ENCODE data around the gene PRAMEF12.
"Not testable (repeated sequence)": the region's sequence is repeated elsewhere in the genome, so short reads cannot be mapped to it uniquely, and the experiment has no call there.

Gene PRAMEF12

DNA sequence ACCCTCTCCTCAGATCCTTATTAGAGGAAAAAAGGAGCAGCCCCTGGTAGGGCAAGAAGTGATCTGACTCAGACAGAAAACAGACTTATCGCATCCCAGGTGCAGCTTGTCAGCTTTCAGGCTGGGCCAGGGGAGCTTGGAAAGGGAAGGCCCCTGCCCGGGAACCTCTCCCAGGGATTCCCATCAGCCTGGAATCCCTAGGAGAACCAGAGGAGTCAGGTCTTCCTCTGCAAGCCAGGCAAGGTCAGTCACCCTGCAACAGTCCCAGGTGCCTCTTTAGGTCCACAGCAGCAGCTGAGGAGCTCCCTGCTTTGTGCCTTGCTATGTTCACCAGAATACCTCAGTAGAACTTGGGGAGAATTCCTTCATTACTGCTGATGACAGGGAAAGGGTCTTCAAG is 2.9 kb upstream of the PRAMEF12 start:
- in situ Hi-C loops (cut with HindIII; ENCODE audit: low sequenced_read_pairs) = no loop called here

DNA sequence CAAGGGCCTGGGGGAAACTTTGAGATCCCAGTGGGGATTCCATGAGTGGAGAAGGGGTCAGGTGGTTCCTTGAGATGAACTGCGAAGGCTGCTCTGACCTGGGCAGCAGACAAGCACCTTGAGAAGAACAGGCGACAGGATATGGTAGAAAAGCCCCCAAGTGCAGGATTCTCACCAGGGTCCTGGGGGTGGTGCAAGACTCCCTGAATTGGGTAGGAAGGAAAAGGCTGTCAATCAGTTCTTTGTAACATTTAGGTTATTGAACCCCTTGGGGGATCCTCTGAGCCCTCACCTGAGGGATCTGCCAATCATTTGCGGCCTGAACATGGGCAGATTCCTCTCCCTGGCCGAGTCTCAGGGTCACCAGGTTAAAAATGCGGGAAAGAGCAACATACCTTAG is 2.4 kb upstream of the PRAMEF12 start:
- in situ Hi-C loops (cut with HindIII; ENCODE audit: low sequenced_read_pairs) = no loop called here

DNA sequence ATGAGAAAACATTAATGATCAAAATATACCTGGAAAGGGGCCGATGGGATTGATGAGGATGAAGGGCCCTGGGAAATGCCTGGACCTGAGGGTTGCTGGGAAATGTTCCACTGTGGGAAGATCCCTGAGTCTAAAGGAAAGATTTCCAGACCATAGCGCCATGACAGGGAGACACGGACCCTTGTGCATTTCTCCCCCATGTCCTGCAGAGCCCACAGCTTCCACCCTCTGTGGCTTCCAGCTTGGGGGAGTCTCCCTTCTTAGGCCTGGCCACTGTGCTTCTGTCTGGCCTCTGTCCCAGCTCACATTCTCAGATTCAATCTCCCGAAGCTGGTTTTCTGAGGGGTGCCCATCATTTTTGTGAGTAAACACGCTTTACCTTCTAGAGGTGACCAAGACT is 1.0 kb upstream of the PRAMEF12 start:
- in situ Hi-C loops (cut with HindIII; ENCODE audit: low sequenced_read_pairs) = no loop called here

DNA sequence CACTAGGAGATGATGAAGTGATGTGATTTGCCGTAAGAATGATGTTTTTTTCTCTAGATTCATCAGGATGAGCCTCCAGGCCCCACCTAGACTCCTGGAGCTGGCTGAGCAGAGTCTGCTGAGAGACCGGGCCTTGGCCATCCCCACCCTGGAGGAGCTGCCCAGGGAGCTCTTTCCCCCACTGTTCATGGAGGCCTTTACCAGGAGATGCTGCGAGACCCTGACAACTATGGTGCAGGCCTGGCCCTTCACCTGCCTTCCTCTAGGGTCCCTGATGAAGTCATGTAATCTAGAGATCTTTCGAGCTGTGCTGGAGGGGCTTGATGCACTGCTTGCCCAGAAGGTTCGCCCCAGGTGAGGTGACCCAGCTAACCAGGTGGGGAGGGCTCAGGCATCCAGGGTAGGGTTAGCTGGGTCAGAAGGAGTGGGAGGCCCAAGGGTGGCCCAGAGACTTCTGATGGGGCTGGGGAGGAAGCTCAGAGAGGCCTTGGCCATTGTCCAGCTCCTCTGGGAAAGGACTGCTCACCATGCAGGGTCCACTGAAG is 1.3 kb downstream of the PRAMEF12 start:
- in situ Hi-C loops (cut with HindIII; ENCODE audit: low sequenced_read_pairs) = no loop called here

DNA sequence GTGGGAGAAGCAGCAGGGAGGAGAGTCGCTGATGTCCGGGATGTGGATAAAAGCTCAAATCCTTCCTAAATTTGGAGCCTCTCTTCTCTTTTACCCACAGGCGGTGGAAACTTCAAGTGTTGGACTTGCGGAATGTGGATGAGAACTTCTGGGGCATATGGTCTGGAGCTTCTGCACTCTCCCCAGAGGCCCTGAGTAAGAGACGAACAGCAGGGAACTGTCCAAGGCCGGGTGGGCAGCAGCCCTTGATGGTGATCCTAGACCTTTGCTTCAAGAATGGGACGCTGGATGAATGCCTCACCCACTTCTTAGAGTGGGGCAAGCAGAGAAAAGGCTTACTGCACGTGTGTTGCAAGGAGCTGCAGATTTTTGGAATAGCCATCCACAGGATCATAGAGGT is 1.9 kb downstream of the PRAMEF12 start:
- in situ Hi-C loops (cut with HindIII; ENCODE audit: low sequenced_read_pairs) = no loop called here

DNA sequence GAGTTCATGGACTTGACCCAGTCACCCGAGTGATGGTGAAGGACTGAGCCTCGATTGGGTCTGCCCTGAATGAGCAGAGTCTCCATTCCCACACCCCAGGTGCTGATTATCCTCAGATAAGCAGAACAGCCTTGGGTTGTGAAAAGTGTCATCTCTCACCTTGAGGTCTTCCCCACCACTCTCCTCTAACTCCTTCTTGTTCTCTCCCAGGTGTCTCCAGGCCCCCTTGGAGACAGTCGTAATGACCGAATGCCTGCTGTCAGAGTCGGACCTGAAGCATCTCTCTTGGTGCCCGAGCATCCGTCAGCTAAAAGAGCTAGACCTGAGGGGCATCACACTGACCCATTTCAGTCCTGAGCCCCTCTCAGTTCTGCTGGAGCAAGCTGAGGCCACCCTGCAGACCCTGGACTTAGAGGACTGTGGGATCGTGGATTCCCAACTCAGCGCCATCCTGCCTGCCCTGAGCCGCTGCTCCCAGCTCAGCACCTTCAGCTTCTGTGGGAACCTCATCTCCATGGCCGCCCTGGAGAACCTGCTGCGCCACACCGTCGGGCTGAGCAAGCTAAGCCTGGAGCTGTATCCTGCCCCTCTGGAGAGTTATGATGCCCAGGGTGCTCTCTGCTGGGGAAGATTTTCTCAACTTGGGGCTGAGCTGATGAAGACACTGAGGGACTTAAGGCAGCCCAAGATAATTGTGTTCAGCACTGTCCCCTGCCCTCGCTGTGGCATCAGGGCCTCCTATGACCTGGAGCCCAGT is 3.4 kb downstream of the PRAMEF12 start:
- in situ Hi-C loops (cut with HindIII; ENCODE audit: low sequenced_read_pairs) = no loop called here

DNA sequence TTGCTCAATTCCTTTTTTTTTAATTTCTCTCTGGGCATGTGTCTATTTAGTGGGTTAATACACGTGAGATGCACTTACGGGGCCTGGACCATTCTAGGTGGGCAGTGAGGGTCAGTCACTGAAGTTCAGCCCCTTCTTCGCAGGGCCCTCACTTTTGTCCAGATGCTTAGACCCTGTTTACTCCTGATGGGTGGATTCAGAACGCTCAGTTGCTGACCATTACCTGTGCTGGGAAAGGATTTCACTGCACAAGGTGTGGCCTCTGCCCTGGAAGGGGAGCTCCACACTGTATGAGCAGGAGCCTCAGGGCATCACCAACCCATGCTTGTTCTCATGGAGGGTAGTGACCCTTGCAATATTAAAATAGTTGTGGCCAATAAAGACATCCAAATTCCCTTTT is 4.5 kb downstream of the PRAMEF12 start:
- in situ Hi-C loops (cut with HindIII; ENCODE audit: low sequenced_read_pairs) = no loop called here

DNA sequence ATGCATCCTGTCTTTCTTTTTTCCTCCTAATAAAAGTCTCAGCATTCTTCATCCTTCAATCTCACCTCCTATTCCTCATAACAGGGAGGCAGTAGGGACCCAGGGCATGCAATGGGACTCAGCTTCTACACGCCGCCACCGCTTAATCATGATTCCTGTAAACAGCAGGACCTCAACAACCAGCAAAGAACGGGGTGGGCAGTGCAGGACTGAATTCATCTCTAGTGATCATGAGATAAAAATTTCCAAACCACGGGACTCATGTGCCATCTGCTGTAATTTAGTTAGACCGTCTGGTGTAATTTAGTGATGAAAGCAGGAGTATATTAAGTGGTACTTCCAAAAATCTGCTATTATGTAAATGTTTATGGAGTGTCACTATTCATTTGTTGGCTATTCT is 5.4 kb downstream of the PRAMEF12 start:
- in situ Hi-C loops (cut with HindIII; ENCODE audit: low sequenced_read_pairs) = no loop called here

DNA sequence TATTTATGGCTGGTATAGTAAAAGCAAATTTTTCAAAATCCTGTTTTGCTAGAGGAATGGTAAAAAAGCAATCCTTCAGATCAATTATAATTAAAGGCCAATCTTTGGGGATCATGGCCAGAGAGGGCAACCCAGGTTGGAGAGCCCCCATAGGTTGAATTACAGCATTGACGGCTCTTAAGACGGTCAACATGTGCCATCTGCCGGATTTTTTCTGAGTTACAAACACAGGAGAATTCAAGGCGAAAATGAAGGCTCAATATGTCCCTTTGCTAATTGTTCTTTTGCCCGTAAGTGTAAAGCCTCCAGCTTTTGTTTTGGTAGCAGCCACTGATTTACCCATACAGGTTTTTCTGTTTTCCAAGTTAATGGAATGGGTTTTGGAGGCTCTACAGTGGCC is 8.0 kb downstream of the PRAMEF12 start:
- in situ Hi-C loops (cut with HindIII; ENCODE audit: low sequenced_read_pairs) = not testable (repeated sequence)

DNA sequence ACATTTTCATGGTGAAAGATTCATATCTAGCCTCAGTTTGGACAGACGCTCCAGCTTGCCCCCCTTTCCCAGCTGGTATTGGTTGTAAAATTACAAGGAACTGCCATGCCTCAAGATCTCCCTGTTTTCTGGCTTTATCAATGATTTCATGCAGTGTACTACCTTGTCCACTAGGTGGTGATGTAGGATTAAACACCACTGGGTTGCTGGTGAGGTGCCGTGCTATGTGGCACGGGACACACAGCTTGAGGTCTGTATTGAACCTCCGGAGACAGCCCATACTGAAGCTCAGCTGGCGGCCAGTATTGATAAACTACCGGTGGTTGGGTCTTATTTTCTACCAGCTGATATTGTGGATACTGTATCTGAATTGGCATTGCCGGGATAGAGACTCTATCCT is 10.2 kb downstream of the PRAMEF12 start:
- in situ Hi-C loops (cut with HindIII; ENCODE audit: low sequenced_read_pairs) = not testable (repeated sequence)

DNA sequence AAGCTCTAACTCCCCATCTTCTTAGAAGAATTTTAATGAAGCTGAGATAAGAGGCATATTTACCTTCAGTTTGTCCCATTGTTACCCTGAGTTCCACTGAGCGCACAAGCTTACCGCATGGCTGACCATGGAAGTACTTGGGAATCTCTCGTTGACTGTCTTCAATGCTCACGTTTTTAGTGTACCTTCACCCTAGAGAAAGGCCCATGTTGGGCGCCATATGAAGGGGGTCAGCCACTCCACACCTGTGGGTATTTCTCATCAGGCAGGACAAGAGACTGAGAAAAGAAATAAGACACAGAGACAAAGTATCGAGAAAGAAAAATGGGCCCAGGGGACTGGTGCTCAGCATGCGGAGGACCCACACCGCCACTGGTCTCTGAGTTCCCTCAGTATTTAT is 11.2 kb downstream of the PRAMEF12 start:
- in situ Hi-C loops (cut with HindIII; ENCODE audit: low sequenced_read_pairs) = not testable (repeated sequence)

DNA sequence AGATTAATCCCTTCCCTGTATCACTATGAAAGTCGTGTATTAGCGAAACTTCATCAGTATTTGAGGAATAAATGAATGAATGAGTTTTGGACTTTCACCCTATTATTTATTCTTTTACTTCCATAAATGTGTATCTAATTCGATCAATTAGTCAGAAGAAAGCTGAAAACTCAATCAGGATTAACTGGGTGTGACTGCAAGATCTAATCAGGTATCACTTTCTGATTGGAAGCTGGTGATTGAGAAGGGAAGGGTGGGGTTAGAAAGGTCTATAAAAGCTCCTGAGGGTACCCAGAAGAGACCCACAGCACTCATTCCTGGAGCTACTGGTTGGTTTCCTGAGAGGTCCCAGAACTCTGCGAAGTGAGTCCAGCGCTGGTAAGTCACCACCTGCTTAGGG is 17.6 kb downstream of the PRAMEF12 start, which contains the start of gene PRAMEF1:
Gene PRAMEF1, plus strand, starts transcription at position 301 of the 400 bp plus-strand sequence. CDS start 1,831 bp downstream, outside the sequence.
- in situ Hi-C loops (cut with HindIII; ENCODE audit: low sequenced_read_pairs) = not testable (repeated sequence)

DNA sequence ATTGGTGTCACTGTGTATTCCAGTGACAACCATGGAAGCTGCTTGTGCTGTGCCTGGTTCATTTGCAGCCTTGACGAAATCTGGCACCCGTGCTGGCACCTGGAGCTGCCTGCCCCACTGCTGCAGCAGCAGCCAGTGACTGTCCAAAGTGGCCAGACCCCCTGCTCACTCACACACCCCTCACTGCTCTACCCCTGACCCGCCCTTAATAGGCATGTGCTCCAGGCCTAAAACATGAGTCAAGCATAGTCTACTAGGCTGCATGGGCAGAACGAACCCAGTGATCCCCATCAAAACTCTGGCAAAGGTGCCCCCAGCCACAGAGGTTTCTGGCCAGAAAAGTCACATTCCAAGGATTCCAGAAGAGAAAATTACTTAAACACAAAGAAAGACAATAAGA is 25.4 kb downstream of the PRAMEF12 start:
- in situ Hi-C loops (cut with HindIII; ENCODE audit: low sequenced_read_pairs) = no loop called here

DNA sequence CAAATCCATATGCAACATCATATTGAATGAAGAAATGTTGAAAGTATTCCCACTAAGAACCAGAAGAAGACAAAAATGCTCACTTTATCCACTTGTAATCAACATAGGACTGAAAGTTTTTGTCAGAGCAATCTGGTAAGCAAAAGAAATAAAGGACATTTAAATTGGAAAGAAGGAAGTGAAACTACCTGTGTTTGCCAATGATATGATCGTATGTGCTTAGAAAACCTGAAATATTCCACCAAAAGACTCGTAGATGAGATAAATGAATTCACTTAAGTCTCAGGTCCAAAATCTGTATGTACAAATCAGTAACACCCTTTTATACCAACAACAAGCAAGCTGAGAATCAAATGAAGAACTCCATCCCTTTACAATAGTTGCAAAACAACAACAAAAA is 26.2 kb downstream of the PRAMEF12 start:
- in situ Hi-C loops (cut with HindIII; ENCODE audit: low sequenced_read_pairs) = no loop called here

DNA sequence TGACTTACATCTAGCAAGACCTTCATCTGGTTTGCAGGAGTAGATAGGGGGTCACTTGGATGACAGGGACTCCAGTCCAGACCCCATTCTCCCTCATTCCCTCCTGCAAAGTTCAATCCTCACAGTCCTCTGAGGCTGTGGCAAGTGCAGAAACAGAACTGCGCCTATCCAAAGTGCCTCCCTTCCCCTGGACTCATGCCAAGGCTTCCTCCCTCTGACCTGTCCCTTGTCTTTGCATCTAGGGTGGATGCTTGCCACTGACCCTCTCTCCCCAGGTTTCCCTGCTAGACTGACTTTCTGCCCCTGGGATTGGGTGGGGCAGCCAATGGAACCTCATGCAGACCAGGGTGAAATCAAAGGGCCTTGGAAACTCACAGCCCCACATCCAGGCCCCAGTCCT is 36.4 kb downstream of the PRAMEF12 start:
- in situ Hi-C loops (cut with HindIII; ENCODE audit: low sequenced_read_pairs) = no loop called here

DNA sequence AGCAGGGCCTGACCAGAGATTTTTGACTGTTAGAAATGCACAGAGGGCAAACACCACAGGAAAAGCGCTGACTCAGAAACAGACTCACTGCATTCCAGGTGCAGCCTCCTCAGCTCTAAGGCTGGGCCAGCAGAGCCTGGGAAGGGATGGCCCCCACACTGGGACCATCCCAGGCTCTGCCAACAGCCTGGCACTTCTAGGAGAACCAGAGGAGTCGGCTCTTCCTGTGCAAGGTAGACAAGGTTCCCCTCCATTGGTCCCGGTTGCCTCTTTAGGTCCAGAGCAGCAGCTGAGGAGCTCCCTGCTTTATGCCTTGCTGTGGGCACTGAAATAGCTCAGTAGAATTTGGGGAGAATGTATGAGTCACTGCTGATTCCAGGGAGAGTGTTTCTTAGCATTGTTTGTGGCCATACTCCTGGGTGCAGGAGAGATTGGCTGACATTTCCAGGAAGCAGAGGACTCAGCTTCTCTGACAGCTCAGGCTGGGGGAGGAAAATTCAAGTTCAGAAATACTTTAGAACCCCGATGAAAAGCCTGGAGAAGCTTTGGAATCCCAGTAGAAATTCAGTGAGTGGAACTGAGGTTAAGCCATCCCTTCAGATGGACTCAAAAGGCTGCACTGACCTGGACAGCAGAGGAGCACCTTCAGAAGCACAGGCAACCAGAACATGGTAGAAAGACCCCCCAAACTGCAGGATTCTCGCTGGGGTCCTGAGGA is 37.3 kb downstream of the PRAMEF12 start:
- in situ Hi-C loops (cut with HindIII; ENCODE audit: low sequenced_read_pairs) = no loop called here

DNA sequence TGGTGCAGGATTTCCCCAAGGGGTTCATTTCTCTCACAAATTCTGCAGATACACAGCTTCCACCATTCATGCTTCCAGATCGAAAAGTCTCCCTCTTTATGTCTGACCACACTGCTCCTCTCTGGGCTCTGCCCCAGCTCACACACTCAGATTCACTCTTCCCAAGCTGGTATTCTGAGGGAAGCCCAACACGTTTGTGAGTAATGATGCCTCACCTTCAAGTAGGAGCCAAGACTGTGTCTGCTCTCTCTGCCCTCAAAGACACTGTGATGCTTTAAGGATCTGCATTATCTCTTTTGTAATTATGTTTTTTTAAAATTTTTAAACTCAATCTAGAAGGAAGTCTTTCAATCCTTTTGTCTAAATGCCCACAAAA is 37.9 kb downstream of the PRAMEF12 start:
- in situ Hi-C loops (cut with HindIII; ENCODE audit: low sequenced_read_pairs) = no loop called here

DNA sequence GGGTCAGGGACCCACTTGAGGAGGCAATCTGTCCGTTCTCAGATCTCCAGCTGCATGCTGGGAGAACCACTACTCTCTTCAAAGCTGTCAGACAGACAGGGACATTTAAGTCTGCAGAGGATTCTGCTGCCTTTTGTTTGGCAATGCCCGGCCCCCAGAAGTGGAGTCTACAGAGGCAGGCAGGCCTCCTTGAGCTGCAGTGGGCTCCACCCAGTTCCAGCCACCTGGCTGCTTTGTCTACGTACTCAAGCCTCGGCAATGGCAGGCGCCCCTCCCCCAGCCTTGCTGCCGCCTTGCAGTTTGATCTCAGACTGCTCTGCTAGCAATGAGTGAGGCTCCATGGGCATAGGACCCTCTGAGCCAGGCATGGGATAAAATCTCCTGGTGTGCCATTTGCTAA is 45.5 kb downstream of the PRAMEF12 start:
- in situ Hi-C loops (cut with HindIII; ENCODE audit: low sequenced_read_pairs) = not testable (repeated sequence)
